Measurements from ENCODE around the gene EHMT2. TPM values are rescaled to one million over a fixed set of nuclear protein-coding genes. Genes with fewer than 3 reads are reported as not detected.

The EHMT2 gene
- total RNA-seq, 2 experiments from 2014 or later = 70.1 to 72.3 TPM

GRCh38 chr6:31886541-31886991 lies 10.9 kb downstream of the EHMT2 start:
- ChIA-PET CTCF (no interaction called here), POLR2A (no interaction called here)
- Mint-ChIP-seq H3K27ac (no peak overlapping the region), H3K4me3 (no peak overlapping the region), H3K36me3 (ENCODE audit: low read depth) (peaks cover 45% of the 10 kb centered on the region), H3K9me3 (ENCODE audit: insufficient read depth) (no peaks in the 10 kb centered on the region), H3K4me1 (ENCODE audit: low read depth) (no peaks in the 10 kb centered on the region), H3K27me3 (ENCODE audit: low read depth) (no peaks in the 10 kb centered on the region)
- ATAC-seq = no peak
- DNase-seq = no peak

- POLR2A ChIA-PET = no interaction called here
- H3K36me3 Mint-ChIP-seq (ENCODE audit: low read depth) = peaks cover 45% of the 10 kb centered on the region
Observed at GRCh38 chr6:31884528-31885035, 12.9 kb downstream of the EHMT2 start.

GRCh38 chr6:31883676-31884075 lies 13.8 kb downstream of the EHMT2 start:
- Mint-ChIP-seq H3K4me1 (ENCODE audit: low read depth) (no peaks in the 10 kb centered on the region), H3K27me3 (ENCODE audit: low read depth) (no peaks in the 10 kb centered on the region), H3K4me3 (no peak overlapping the region), H3K27ac (no peak overlapping the region), H3K9me3 (ENCODE audit: insufficient read depth) (no peaks in the 10 kb centered on the region), H3K36me3 (ENCODE audit: low read depth) (peaks cover 41% of the 10 kb centered on the region)
- DNase-seq = no peak
- ChIA-PET POLR2A (interaction anchor here (1.5 kb wide), 1 partner anchor 15 kb away, joined by 3 read pairs; no protein-coding TSS in a partner anchor), CTCF (no interaction called here)
- ATAC-seq = no peak

More at GRCh38 chr6:31884528-31885035, 12.9 kb downstream of the EHMT2 start:
- Mint-ChIP-seq H3K4me3 (no peak overlapping the region), H3K27ac (no peak overlapping the region), H3K9me3 (ENCODE audit: insufficient read depth) (no peaks in the 10 kb centered on the region), H3K4me1 (ENCODE audit: low read depth) (no peaks in the 10 kb centered on the region), H3K27me3 (ENCODE audit: low read depth) (no peaks in the 10 kb centered on the region)
- ATAC-seq (no peak), DNase-seq (no peak)
- CTCF ChIA-PET = no interaction called here

- ATAC-seq (no peak), DNase-seq (no peak)
- ChIA-PET CTCF (no interaction called here), POLR2A (interaction anchor here (1.5 kb wide), 1 partner anchor 16 kb away, joined by 3 read pairs; no protein-coding TSS in a partner anchor)
- H3K4me3 Mint-ChIP-seq = no peak overlapping the region
- no peaks in the 10 kb centered on the region for H3K27me3 Mint-ChIP-seq (ENCODE audit: low read depth)
- no peaks in the 10 kb centered on the region for H3K9me3 Mint-ChIP-seq (ENCODE audit: insufficient read depth)
- H3K27ac Mint-ChIP-seq = no peak overlapping the region
- H3K4me1 Mint-ChIP-seq (ENCODE audit: low read depth) = no peaks in the 10 kb centered on the region
- peaks cover 39% of the 10 kb centered on the region for H3K36me3 Mint-ChIP-seq (ENCODE audit: low read depth)
Observed at GRCh38 chr6:31882344-31882743, 15.2 kb downstream of the EHMT2 start.

GRCh38 chr6:31881136-31881859 lies 16.2 kb downstream of the EHMT2 start:
- ChIA-PET POLR2A (interaction anchor here (0.6 kb wide), 1 partner anchor 226 kb away, joined by 3 read pairs; no protein-coding TSS in a partner anchor), CTCF (no interaction called here)
- DNase-seq (no peak), ATAC-seq (no peak)
- no peaks in the 10 kb centered on the region for H3K27me3 Mint-ChIP-seq (ENCODE audit: low read depth)
- peaks cover 36% of the 10 kb centered on the region for H3K36me3 Mint-ChIP-seq (ENCODE audit: low read depth)
- H3K27ac Mint-ChIP-seq = no peak overlapping the region
- H3K4me1 Mint-ChIP-seq (ENCODE audit: low read depth) = no peaks in the 10 kb centered on the region
- H3K4me3 Mint-ChIP-seq = no peak overlapping the region
- H3K9me3 Mint-ChIP-seq (ENCODE audit: insufficient read depth) = no peaks in the 10 kb centered on the region

GRCh38 chr6:31880616-31881015 lies 16.9 kb downstream of the EHMT2 start:
- no peak for ATAC-seq
- H3K27me3 Mint-ChIP-seq (ENCODE audit: low read depth) = no peaks in the 10 kb centered on the region
- no peaks in the 10 kb centered on the region for H3K4me1 Mint-ChIP-seq (ENCODE audit: low read depth)
- H3K36me3 Mint-ChIP-seq (ENCODE audit: low read depth) = peaks cover 31% of the 10 kb centered on the region
- POLR2A ChIA-PET = interaction anchor here (0.9 kb wide), 1 partner anchor 41 kb away, joined by 3 read pairs; no protein-coding TSS in a partner anchor
- no peak overlapping the region for H3K4me3 Mint-ChIP-seq
- CTCF ChIA-PET = no interaction called here
- DNase-seq = no peak
- no peaks in the 10 kb centered on the region for H3K9me3 Mint-ChIP-seq (ENCODE audit: insufficient read depth)
- H3K27ac Mint-ChIP-seq = no peak overlapping the region

GRCh38 chr6:31879901-31880300 lies 17.6 kb downstream of the EHMT2 start:
- Mint-ChIP-seq H3K4me1 (ENCODE audit: low read depth) (no peaks in the 10 kb centered on the region), H3K4me3 (no peak overlapping the region), H3K27me3 (ENCODE audit: low read depth) (no peaks in the 10 kb centered on the region), H3K9me3 (ENCODE audit: insufficient read depth) (no peaks in the 10 kb centered on the region), H3K36me3 (ENCODE audit: low read depth) (peaks cover 26% of the 10 kb centered on the region), H3K27ac (no peak overlapping the region)
- DNase-seq = no peak
- ChIA-PET CTCF (no interaction called here), POLR2A (interaction anchor here (0.9 kb wide), 1 partner anchor 40 kb away, joined by 3 read pairs; no protein-coding TSS in a partner anchor)
- ATAC-seq = no peak

GRCh38 chr6:31879143-31879542 lies 18.4 kb downstream of the EHMT2 start:
- H3K27ac Mint-ChIP-seq = no peak overlapping the region
- peaks cover 2% of the 10 kb centered on the region for H3K4me1 Mint-ChIP-seq (ENCODE audit: low read depth)
- ChIA-PET CTCF (no interaction called here), POLR2A (no interaction called here)
- no peaks in the 10 kb centered on the region for H3K27me3 Mint-ChIP-seq (ENCODE audit: low read depth)
- DNase-seq (no peak), ATAC-seq (no peak)
- no peak overlapping the region for H3K4me3 Mint-ChIP-seq
- H3K36me3 Mint-ChIP-seq (ENCODE audit: low read depth) = peaks cover 26% of the 10 kb centered on the region
- no peaks in the 10 kb centered on the region for H3K9me3 Mint-ChIP-seq (ENCODE audit: insufficient read depth)

GRCh38 chr6:31878726-31879125 lies 18.8 kb downstream of the EHMT2 start, which contains the start of gene SLC44A4:
Gene SLC44A4 (minus strand): TSS chr6:31878997. CDS start chr6:31878980, 17 bp downstream.
- Mint-ChIP-seq H3K27ac (no peak within 1 kb of the TSS), H3K27me3 (ENCODE audit: low read depth) (no peaks in the 10 kb centered on the region), H3K4me3 (no peak within 1 kb of the TSS), H3K36me3 (ENCODE audit: low read depth) (peaks cover 26% of the 10 kb centered on the region), H3K4me1 (ENCODE audit: low read depth) (peaks cover 3% of the 10 kb centered on the region), H3K9me3 (ENCODE audit: insufficient read depth) (no peaks in the 10 kb centered on the region)
- ATAC-seq = no peak
- CTCF ChIA-PET = no interaction called here
- no peak for DNase-seq
- POLR2A ChIA-PET = no interaction called here

GRCh38 chr6:31878222-31878621 lies 19.3 kb downstream of the EHMT2 start:
- ChIA-PET CTCF (interaction anchor here (0.9 kb wide), 1 partner anchor 15 kb away, joined by 5 read pairs; the partner anchor contains the start of gene NEU1), POLR2A (no interaction called here)
- Mint-ChIP-seq H3K4me1 (ENCODE audit: low read depth) (peaks cover 3% of the 10 kb centered on the region), H3K27me3 (ENCODE audit: low read depth) (no peaks in the 10 kb centered on the region), H3K36me3 (ENCODE audit: low read depth) (peaks cover 26% of the 10 kb centered on the region), H3K27ac (no peak overlapping the region), H3K4me3 (no peak overlapping the region), H3K9me3 (ENCODE audit: insufficient read depth) (no peaks in the 10 kb centered on the region)
- no peak for DNase-seq
- ATAC-seq = no peak

GRCh38 chr6:31877651-31878161 lies 19.8 kb downstream of the EHMT2 start:
- CTCF ChIA-PET = interaction anchor here (0.9 kb wide), 1 partner anchor 15 kb away, joined by 5 read pairs; the partner anchor contains the start of gene NEU1
- H3K9me3 Mint-ChIP-seq (ENCODE audit: insufficient read depth) = no peaks in the 10 kb centered on the region
- H3K4me1 Mint-ChIP-seq (ENCODE audit: low read depth) = peaks cover 3% of the 10 kb centered on the region
- H3K27me3 Mint-ChIP-seq (ENCODE audit: low read depth) = no peaks in the 10 kb centered on the region
- H3K36me3 Mint-ChIP-seq (ENCODE audit: low read depth) = peaks cover 21% of the 10 kb centered on the region
- DNase-seq = no peak
- H3K4me3 Mint-ChIP-seq = no peak overlapping the region
- POLR2A ChIA-PET = interaction anchor here (1.8 kb wide), 1 partner anchor 12 kb away, joined by 6 read pairs; no protein-coding TSS in a partner anchor
- no peak for ATAC-seq
- no peak overlapping the region for H3K27ac Mint-ChIP-seq

- Mint-ChIP-seq H3K4me3 (no peak overlapping the region), H3K27me3 (ENCODE audit: low read depth) (no peaks in the 10 kb centered on the region), H3K27ac (no peak overlapping the region), H3K36me3 (ENCODE audit: low read depth) (peaks cover 17% of the 10 kb centered on the region), H3K9me3 (ENCODE audit: insufficient read depth) (no peaks in the 10 kb centered on the region), H3K4me1 (ENCODE audit: low read depth) (peaks cover 3% of the 10 kb centered on the region)
- DNase-seq (no peak), ATAC-seq (no peak)
- POLR2A ChIA-PET = interaction anchor here (0.8 to 1.8 kb wide), 2 partner anchors 12 to 20 kb away, joined by 3 to 6 read pairs; partner anchors contain the start of gene EHMT2
- CTCF ChIA-PET = interaction anchor here (0.9 kb wide), 1 partner anchor 14 kb away, joined by 5 read pairs; the partner anchor contains the start of gene NEU1
Observed at GRCh38 chr6:31877125-31877650, 20.3 kb downstream of the EHMT2 start.
